T follicular helper cell (primary cell): Measurements from ENCODE around the gene C1orf141.
"Not testable (repeated sequence)": the region's sequence is repeated elsewhere in the genome, so short reads cannot be mapped to it uniquely, and the experiment has no call there.

ENCODE experiments used
- DNase-seq: peaks from one replicate; pipeline ENCODE4 v3.0.0-alpha.2; 2020; ENCODE audit warnings: low read depth

The C1orf141 gene

GRCh38 chr1:67142931-67143330 lies 8.2 kb upstream of the C1orf141 start:
- no peak for DNase-seq

- DNase-seq: not testable (repeated sequence)
These were observed 7.1 kb upstream of the C1orf141 start for GRCh38 chr1:67141832-67142231.

- no peak for DNase-seq
These were observed 5.7 kb upstream of the C1orf141 start for GRCh38 chr1:67140460-67140859.

- DNase-seq: no peak
These were observed 4.2 kb upstream of the C1orf141 start for GRCh38 chr1:67138813-67139499.

GRCh38 chr1:67137307-67137753 lies 2.6 kb upstream of the C1orf141 start:
- no peak for DNase-seq

- DNase-seq: no peak
These were observed 584 bp upstream of the C1orf141 start for GRCh38 chr1:67135354-67135753.

GRCh38 chr1:67133177-67133576 lies 1.6 kb downstream of the C1orf141 start:
- DNase-seq: no peak

GRCh38 chr1:67130673-67131072 lies 4.1 kb downstream of the C1orf141 start:
- DNase-seq: no peak

GRCh38 chr1:67126974-67127373 lies 7.8 kb downstream of the C1orf141 start:
- DNase-seq: no peak

GRCh38 chr1:67126111-67126746 lies 8.5 kb downstream of the C1orf141 start:
- no peak for DNase-seq

GRCh38 chr1:67124455-67124854 lies 10.3 kb downstream of the C1orf141 start:
- DNase-seq: no peak

- no peak for DNase-seq
These were observed 13.7 kb downstream of the C1orf141 start for GRCh38 chr1:67120855-67121619.

GRCh38 chr1:67118646-67119045 lies 16.1 kb downstream of the C1orf141 start:
- no peak for DNase-seq

GRCh38 chr1:67118191-67118590 lies 16.6 kb downstream of the C1orf141 start:
- DNase-seq: no peak

GRCh38 chr1:67114162-67114561 lies 20.6 kb downstream of the C1orf141 start:
- DNase-seq: no peak

- DNase-seq: no peak
These were observed 24.4 kb downstream of the C1orf141 start for GRCh38 chr1:67110352-67110751.

GRCh38 chr1:67105508-67105907 lies 29.3 kb downstream of the C1orf141 start:
- DNase-seq: no peak

GRCh38 chr1:67103548-67103947 lies 31.2 kb downstream of the C1orf141 start:
- no peak for DNase-seq

- DNase-seq: no peak
These were observed 33.9 kb downstream of the C1orf141 start for GRCh38 chr1:67100833-67101232.

- no peak for DNase-seq
These were observed 37.5 kb downstream of the C1orf141 start for GRCh38 chr1:67097305-67097704.

- no peak for DNase-seq
These were observed 40.6 kb downstream of the C1orf141 start for GRCh38 chr1:67094191-67094590.

- no peak for DNase-seq
These were observed 45.0 kb downstream of the C1orf141 start for GRCh38 chr1:67089685-67090208.

GRCh38 chr1:67088440-67088839 lies 46.3 kb downstream of the C1orf141 start:
- DNase-seq: no peak
